Measurements from ENCODE around the gene GRIN2A.

DNA sequence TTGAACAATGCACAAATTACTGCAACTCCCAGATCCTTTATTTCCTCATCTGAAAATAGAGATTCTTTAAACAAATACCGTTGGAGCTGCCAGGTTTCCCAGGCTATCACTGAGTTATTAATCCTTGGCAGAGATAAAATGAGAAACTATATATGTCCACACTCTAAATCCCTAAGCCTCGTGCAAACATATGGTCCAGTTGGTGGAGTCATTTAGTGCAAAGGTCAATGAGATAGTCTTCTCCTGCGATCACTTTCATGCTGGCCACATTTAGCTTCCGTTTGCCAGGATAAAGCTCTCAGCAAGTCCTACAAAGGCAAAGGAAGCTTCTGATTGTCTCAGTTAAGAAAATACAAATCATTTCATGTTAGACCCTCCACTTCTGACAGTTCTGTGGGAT, 11.0 kb downstream of the GRIN2A start:
- TF ChIP-seq POLR2AphosphoS5 (IDR thresholded peaks at IDR 0.05): no peak
- TF ChIP-seq, protein P1, sequence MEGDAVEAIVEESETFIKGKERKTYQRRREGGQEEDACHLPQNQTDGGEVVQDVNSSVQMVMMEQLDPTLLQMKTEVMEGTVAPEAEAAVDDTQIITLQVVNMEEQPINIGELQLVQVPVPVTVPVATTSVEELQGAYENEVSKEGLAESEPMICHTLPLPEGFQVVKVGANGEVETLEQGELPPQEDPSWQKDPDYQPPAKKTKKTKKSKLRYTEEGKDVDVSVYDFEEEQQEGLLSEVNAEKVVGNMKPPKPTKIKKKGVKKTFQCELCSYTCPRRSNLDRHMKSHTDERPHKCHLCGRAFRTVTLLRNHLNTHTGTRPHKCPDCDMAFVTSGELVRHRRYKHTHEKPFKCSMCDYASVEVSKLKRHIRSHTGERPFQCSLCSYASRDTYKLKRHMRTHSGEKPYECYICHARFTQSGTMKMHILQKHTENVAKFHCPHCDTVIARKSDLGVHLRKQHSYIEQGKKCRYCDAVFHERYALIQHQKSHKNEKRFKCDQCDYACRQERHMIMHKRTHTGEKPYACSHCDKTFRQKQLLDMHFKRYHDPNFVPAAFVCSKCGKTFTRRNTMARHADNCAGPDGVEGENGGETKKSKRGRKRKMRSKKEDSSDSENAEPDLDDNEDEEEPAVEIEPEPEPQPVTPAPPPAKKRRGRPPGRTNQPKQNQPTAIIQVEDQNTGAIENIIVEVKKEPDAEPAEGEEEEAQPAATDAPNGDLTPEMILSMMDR (IDR thresholded peaks at IDR 0.05 in 8 of 11, conservative IDR thresholded peaks at IDR 0.05 in 3 of 11): no peak
- TF ChIP-seq POLR2A (IDR thresholded peaks at IDR 0.05): no peak

Data from spleen (tissue), 7 donors.